Endothelial cell of umbilical vein (primary cell): Measurements from ENCODE around the gene OGG1. TPM values are rescaled to one million over a fixed set of nuclear protein-coding genes. Genes with fewer than 3 reads are reported as not detected.

ENCODE experiments used
- BruUV-seq: library from RNA; stranded (reverse); fragments of 400-500 nt; replicated peaks from 2 replicates; lab custom pipeline; 2021; lab: Mats Ljungman, UMichigan
- CTCF ChIA-PET: fragments of 300-600, 350-600 bp; sonication (Branson Sonifier 250); formaldehyde crosslinking; loops from one replicate; lab custom pipeline; 2021; ENCODE audit warnings: antibody characterized with exemption, inconsistent platforms; lab: Charles Lee
- POLR2A ChIA-PET: fragments of 300-600, 350-600 bp; sonication (Branson Sonifier 250); formaldehyde crosslinking; loops from one replicate; lab custom pipeline; 2021; ENCODE audit warnings: antibody characterized with exemption, inconsistent platforms; lab: Charles Lee
- DNase-seq: peaks from one replicate; pipeline ENCODE4 v3.0.0-alpha.2; 2011; ENCODE audit warnings: low read depth, low spot score
- FAIRE-seq: peaks from 2 replicates; lab custom pipeline; 2011; peaks lifted over from hg19 to GRCh38; lab: Jason Lieb, UNC
- H2AFZ ChIP-seq: 2 replicates; pipeline ENCODE4 v1.6.0; 2012; ENCODE audit warnings: low read depth, low read length, control low read depth, inconsistent platforms
- H3K27ac ChIP-seq: 2 replicates; pipeline ENCODE4 v1.5.1; 2011; ENCODE audit warnings: low read depth, mild to moderate bottlenecking, control low read depth, low read length, moderate library complexity; ENCODE audit not compliant: insufficient read depth
- H3K27me3 ChIP-seq, 2 experiments: 2 replicates each; pipeline versions ENCODE4 v1.6.0 to v1.6.1; 2011; ENCODE audit warnings: low read length in 2 of 2, mixed read lengths in 1 of 2; ENCODE audit not compliant: control insufficient read depth in 2 of 2, insufficient read depth in 2 of 2
- H3K36me3 ChIP-seq, 2 experiments: 2 replicates in 1 of 2; 3 replicates in 1 of 2; pipeline ENCODE4 v1.5.1; 2011; ENCODE audit warnings: low read length in 2 of 2, mild to moderate bottlenecking in 1 of 2, moderate library complexity in 1 of 2; ENCODE audit not compliant: control insufficient read depth in 2 of 2, insufficient read depth in 2 of 2; ENCODE audit errors: extremely low read depth in 1 of 2
- H3K4me1 ChIP-seq: 3 replicates; pipeline ENCODE4 v1.5.1; 2011; ENCODE audit warnings: mild to moderate bottlenecking, low read length; ENCODE audit not compliant: control insufficient read depth, insufficient read depth; ENCODE audit errors: extremely low read depth
- H3K4me2 ChIP-seq: 2 replicates; pipeline ENCODE4 v1.6.1; 2011; ENCODE audit warnings: low read length, control low read depth, mixed read lengths; ENCODE audit not compliant: insufficient read depth
- H3K4me3 ChIP-seq, 3 experiments: fragments of 200-600 bp in 1 of 3; sonication (generic), shearing (Covaris generic) in 1 of 3; replicated peaks in 1 of 3; 2 replicates each; pipeline ENCODE4 v1.5.1; 2011 to 2016; ENCODE audit warnings: control low read depth in 3 of 3, low read length in 3 of 3, mild to moderate bottlenecking in 2 of 3, inconsistent platforms in 1 of 3, low read depth in 1 of 3, moderate library complexity in 1 of 3; ENCODE audit not compliant: insufficient read depth in 1 of 3
- H3K79me2 ChIP-seq: 2 replicates; pipeline ENCODE4 v1.6.0; 2012; ENCODE audit warnings: low read length, inconsistent platforms; ENCODE audit not compliant: control insufficient read depth, insufficient read depth
- H3K9ac ChIP-seq: replicated peaks from 2 replicates; pipeline ENCODE3; 2011; ENCODE audit warnings: low read length, control low read depth; ENCODE audit not compliant: insufficient read depth; ENCODE audit errors: extremely low read depth
- H3K9me1 ChIP-seq: replicated peaks from 3 replicates; pipeline ENCODE4 v1.6.0; 2011; ENCODE audit warnings: mild to moderate bottlenecking, low read length; ENCODE audit not compliant: control insufficient read depth, insufficient read depth; ENCODE audit errors: extremely low read depth
- H3K9me3 ChIP-seq: replicated peaks from 2 replicates; pipeline ENCODE4 v1.5.1; 2012; ENCODE audit warnings: low read length, inconsistent platforms; ENCODE audit not compliant: control insufficient read depth, insufficient read depth
- H4K20me1 ChIP-seq: replicated peaks from 2 replicates; pipeline ENCODE3; 2011; ENCODE audit warnings: mild to moderate bottlenecking, low read length; ENCODE audit not compliant: control insufficient read depth, insufficient read depth; ENCODE audit errors: extremely low read depth
- EZH2 ChIP-seq: IDR thresholded peaks from 2 replicates; pipeline ENCODE4 v1.6.1; 2012; ENCODE audit warnings: borderline replicate concordance, low read depth, mild to moderate bottlenecking, moderate library complexity, low read length, inconsistent platforms; ENCODE audit not compliant: severe bottlenecking
- FOS ChIP-seq: IDR thresholded peaks from 2 replicates; pipeline ENCODE4 v1.6.1; 2011; ENCODE audit warnings: mild to moderate bottlenecking, low read length, moderate library complexity, borderline replicate concordance; ENCODE audit not compliant: insufficient read depth
- GATA2 ChIP-seq: IDR thresholded peaks from 2 replicates; pipeline ENCODE4 v1.7.0; 2011; ENCODE audit warnings: low read depth, mild to moderate bottlenecking, moderate library complexity, mixed read lengths, low read length; ENCODE audit not compliant: insufficient read length, insufficient read depth
- JUN ChIP-seq: IDR thresholded peaks from 2 replicates; pipeline ENCODE4 v1.6.1; 2011; ENCODE audit warnings: borderline replicate concordance, low read depth; ENCODE audit not compliant: insufficient read length, insufficient read depth
- MYC ChIP-seq: IDR thresholded peaks from one replicate; pipeline ENCODE4 v1.6.1; 2011; ENCODE audit warnings: mild to moderate bottlenecking, low read depth, low read length
- POLR2AphosphoS5 ChIP-seq: IDR thresholded peaks from 2 replicates; pipeline ENCODE4 v1.6.1; 2012; ENCODE audit warnings: low read depth, mild to moderate bottlenecking, control low read depth, low read length, moderate library complexity; ENCODE audit not compliant: insufficient read depth
- dilution Hi-C: fragments of 300-500 bp; cut with MboI; formaldehyde crosslinking; loops from one replicate; pipeline ENCODE4 v1.15.0; 2019; ENCODE audit warnings: low sequenced_read_pairs; ENCODE audit not compliant: extremely low pct_ligation_motif_present
- intact Hi-C: fragments of 100-400 bp; cut with micrococcal nuclease; formaldehyde crosslinking; loops from one replicate; pipeline ENCODE4 v1.10.0; 2022
- polyA plus RNA-seq, 4 experiments: library from polyadenylated mRNA; depleted of rRNA in 3 of 4; stranded (reverse) in 3 of 4; unstranded in 1 of 4; fragments of >200 nt; gene quantifications; 2 replicates each; pipeline versions ENCODE4 v1.2.1 to v1.2.3, GENCODE V29; 2011 to 2012; ENCODE audit warnings: missing spikeins in 1 of 4
- total RNA-seq: library from RNA; stranded (reverse); gene quantifications from 2 replicates; pipeline ENCODE4 v1.2.3, GENCODE V29; 2021
- TF ChIP-seq, protein P1 (sequence below), 2 donors: IDR thresholded peaks; 1 replicate in 1 of 2; 2 replicates in 1 of 2; pipeline ENCODE4 v1.5.1; 2011; ENCODE audit warnings: low read length in 2 of 2, mild to moderate bottlenecking in 2 of 2, moderate library complexity in 2 of 2, control low read depth in 1 of 2, inconsistent platforms in 1 of 2, low read depth in 1 of 2; ENCODE audit not compliant: insufficient read depth in 1 of 2; ENCODE audit errors: extremely low read depth in 1 of 2

OGG1 gene
- total and polyA plus RNA-seq, 2 donors (not counting 3 experiments of a cell fraction or from before 2014, with no cell fraction given): 24.1 to 32.1 TPM

DNA sequence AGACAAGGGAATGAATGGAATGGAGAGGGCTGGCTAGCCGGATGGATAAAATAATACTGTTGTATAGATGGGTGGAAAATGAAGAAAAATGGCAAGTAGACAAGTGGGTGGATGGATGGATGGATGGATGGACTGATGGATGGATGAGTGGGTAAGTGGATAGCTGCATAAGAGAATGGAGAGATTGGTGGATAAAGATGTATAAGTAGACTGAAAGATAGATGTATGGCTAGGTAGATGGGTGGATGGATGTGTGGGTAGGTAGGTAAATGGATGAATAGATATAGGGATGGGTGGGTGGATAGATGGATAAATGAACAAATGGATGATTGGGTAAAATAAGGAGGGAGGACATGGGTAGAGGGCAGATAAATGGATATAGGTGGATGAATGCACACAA lies 32.2 kb upstream of the OGG1 start:
- H3K9ac ChIP-seq: no peak overlapping the region
- intact Hi-C loops (loop anchor here (5.0 kb wide), 2 partner anchors 75 to 215 kb away; partner anchors contain the start of genes ARPC4, CRELD1 and TADA3), dilution Hi-C loops (no loop called here)
- H3K9me3 ChIP-seq: no peaks in the 10 kb centered on the region
- no peak overlapping the region for H3K4me3 ChIP-seq
- H4K20me1 ChIP-seq: no peaks in the 10 kb centered on the region
- H3K4me1 ChIP-seq: no peaks in the 10 kb centered on the region
- POLR2A ChIA-PET: no interaction called here
- no peaks in the 10 kb centered on the region for H3K9me1 ChIP-seq
- no peak overlapping the region for H3K4me2 ChIP-seq
- peaks cover 2 to 7% of the 10 kb centered on the region in 2 experiments for H3K27me3 ChIP-seq
- no peak overlapping the region for H2AFZ ChIP-seq
- no peak for DNase-seq
- no peaks in the 10 kb centered on the region for H3K79me2 ChIP-seq
- no TSS peak for BruUV-seq
- no peak for TF ChIP-seq POLR2AphosphoS5
- TF ChIP-seq JUN: no peak
- no peak for TF ChIP-seq GATA2
- no peak for TF ChIP-seq FOS
- no peak for TF ChIP-seq EZH2
- no peak for TF ChIP-seq MYC
- TF ChIP-seq, protein P1, sequence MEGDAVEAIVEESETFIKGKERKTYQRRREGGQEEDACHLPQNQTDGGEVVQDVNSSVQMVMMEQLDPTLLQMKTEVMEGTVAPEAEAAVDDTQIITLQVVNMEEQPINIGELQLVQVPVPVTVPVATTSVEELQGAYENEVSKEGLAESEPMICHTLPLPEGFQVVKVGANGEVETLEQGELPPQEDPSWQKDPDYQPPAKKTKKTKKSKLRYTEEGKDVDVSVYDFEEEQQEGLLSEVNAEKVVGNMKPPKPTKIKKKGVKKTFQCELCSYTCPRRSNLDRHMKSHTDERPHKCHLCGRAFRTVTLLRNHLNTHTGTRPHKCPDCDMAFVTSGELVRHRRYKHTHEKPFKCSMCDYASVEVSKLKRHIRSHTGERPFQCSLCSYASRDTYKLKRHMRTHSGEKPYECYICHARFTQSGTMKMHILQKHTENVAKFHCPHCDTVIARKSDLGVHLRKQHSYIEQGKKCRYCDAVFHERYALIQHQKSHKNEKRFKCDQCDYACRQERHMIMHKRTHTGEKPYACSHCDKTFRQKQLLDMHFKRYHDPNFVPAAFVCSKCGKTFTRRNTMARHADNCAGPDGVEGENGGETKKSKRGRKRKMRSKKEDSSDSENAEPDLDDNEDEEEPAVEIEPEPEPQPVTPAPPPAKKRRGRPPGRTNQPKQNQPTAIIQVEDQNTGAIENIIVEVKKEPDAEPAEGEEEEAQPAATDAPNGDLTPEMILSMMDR (IDR thresholded peaks at IDR 0.05; ENCODE audit: extremely low read depth in 1 of 2, insufficient read depth in 1 of 2, low read depth in 1 of 2, low read length in 2 of 2): no peak
- no peaks in the 10 kb centered on the region for H3K36me3 ChIP-seq
- H3K27ac ChIP-seq: no peak overlapping the region
- FAIRE-seq: no peak
- CTCF ChIA-PET: interaction anchor here (1.0 to 1.2 kb wide), 3 partner anchors 10 to 229 kb away, joined by 3 to 4 read pairs (median 4); no protein-coding TSS in a partner anchor
